Left kidney (tissue), 2 donors: ENCODE data around the gene TFIP11. TPM values are rescaled to one million over a fixed set of nuclear protein-coding genes. Genes with fewer than 3 reads are reported as not detected.

Experiments
- DNase-seq: peaks from one replicate; pipeline ENCODE4 v3.0.0-alpha.2; 2013
- polyA plus RNA-seq: library from polyadenylated mRNA; unstranded; fragments of 120-200 nt; gene quantifications from one replicate; pipeline ENCODE4 v1.2.1, GENCODE V29; 2013; ENCODE audit not compliant: insufficient read length

The TFIP11 gene
- polyA plus RNA-seq, 1 donor, result 45.6 TPM

GRCh38 chr22:26508148-26508547 lies 4.1 kb downstream of the TFIP11 start:
- DNase-seq, result no peak

- DNase-seq, result no peak
Measured at GRCh38 chr22:26503758-26504157, 8.5 kb downstream of the TFIP11 start.

DNA sequence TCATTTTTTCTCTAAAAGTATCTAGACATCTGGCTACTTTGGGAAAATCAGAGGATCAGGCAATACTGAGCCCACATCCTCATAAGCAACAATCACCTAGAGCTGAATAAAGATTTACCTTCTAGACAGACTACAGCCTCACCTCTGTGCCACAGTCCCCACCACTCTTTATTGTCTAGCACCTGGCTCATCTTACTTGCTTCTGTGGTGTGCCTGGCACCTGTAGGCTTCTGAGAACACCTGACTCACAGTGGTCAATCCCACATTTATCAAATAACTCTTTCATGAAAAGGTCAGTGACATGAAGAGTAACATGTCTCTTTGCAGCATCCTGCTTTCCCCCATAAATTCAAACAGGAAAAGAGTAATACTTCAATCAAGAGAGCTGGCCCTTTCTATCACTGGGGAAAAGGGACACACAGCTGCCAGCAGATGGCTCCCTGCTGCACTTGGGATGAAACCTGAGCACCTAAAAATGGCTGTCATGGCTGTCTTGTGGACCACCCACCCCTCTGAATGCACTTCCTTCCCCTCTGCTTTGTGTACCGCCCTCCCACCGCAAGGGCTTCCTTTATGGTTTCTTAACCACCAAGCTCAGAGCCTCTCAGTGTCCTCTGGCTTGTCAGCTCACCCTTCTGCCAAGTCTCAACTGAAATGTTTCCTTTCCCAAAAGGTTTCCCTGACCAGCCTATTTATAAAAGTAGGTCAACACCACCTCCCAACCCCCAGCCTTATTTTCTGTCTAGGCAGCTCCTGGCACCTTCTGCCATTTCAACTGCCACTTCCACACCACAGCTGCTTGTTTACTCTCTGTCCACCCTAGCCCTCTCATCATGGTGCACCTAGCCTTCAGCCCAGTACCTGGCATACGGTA lies 9.3 kb downstream of the TFIP11 start:
- no peak for DNase-seq

GRCh38 chr22:26501996-26502395 lies 10.3 kb downstream of the TFIP11 start:
- DNase-seq, result no peak

DNA sequence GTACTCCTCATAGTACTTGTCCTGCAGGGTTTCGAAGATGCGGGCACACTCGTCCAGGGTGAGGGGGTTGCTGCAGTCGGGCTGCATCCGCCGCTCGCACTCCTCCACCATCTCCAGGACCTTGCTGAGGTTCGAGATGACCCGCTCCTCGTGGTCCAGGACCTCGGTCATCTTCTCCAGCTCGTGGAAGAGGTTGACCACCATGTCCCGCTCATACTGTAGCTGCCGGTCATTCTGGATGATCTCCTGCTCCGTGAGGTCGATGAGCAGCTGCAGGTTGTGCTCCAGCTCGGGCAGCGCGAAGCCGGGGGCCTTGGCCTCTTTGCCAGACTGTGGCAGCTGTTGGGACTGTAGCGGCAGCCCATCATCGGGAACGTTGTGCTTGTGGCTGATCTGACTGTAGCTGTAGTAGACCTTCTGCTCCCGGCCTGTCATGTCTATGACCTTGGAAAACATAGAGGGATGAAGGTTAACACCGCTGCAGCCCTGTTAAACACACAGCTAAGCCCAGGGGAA lies 13.0 kb downstream of the TFIP11 start:
- DNase-seq, result no peak

GRCh38 chr22:26496456-26496855 lies 15.8 kb downstream of the TFIP11 start:
- no peak for DNase-seq

DNA sequence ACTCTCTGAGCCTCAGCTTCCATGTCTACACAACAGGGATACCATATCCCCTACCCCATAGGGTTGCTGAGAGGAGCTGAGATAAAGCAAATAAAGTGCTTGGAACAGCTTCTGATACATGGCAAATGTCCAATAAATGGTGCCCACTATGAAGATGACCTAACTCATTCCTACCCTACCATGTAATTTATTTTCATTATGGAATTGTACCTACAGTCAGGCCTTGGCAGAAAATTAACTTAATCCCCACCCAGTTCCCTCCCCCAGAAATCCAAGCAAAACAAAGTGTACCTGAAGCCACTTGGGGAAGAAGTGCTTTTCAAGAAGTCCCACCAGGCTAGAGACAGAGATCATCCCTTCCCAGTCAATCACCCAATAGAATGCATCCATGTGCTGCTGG lies 17.8 kb downstream of the TFIP11 start:
- DNase-seq, result no peak

- no peak for DNase-seq
Measured at GRCh38 chr22:26492220-26492619, 20.1 kb downstream of the TFIP11 start.

- no peak for DNase-seq
Measured at GRCh38 chr22:26489447-26490036, 22.7 kb downstream of the TFIP11 start.

DNA sequence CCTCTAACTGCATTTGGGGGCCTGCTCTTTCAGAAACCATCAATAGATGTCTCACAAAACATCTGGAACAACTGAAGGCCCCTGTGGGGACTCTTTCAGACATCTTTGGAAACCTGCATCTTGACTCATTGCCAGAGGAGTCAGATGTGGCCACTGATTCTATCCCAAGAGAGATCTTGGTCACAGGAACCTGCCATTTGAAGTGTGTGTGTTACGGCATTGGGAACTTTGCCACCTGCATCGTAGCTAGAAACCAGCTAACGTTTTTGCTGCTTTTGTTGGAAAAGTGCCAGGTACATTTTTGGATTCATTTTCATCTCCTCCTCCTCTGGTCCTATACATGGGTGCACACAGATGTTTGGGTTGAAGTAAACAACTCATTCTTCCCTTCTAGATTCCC lies 24.3 kb downstream of the TFIP11 start:
- DNase-seq, result no peak

- no peak for DNase-seq
Measured at GRCh38 chr22:26486394-26486793, 25.9 kb downstream of the TFIP11 start.

DNA sequence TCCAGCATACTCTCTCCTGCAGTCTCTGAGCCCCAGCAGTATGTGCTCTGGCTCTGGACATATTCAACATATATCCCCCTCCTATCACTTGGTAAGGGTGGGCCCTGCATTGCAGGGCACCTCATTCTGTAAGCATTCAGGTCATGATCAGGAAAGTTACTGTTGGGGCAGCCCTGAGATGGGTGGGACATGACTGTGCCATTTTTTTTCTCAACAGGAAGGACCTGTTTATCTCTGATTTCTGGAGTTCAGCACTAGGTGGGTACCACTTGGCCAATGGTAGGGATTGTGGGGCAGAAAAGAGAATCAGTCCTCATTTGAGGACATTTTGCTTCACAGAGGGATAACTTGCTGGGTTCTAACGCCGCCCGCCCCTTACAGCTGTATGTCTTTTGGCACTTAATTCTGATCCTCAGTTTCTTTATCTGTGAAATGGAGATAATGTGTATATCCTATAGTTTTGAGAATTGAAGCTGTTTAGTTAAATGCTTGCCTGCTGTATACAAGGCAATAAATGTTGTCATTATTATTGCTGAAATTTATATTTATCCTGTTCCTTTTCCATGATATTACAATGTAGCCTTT lies 26.4 kb downstream of the TFIP11 start:
- DNase-seq, result no peak

GRCh38 chr22:26485013-26485412 lies 27.3 kb downstream of the TFIP11 start:
- DNase-seq, result no peak

DNA sequence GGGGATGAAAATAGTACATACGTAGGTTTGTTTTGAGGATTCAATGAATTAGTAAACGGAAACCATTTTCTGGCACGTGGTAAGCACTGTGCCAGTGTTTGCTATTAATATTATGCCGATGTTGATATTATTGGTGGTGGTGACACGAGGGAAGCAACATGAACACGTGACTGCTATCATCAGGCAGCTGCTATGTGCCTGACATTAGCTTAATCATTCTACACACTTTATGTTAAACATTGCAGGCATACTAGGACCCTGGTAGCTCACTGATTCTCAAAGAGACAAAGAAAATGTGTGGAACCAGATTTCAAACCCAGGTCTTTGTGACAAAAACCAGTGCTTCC lies 27.9 kb downstream of the TFIP11 start:
- DNase-seq, result no peak

DNA sequence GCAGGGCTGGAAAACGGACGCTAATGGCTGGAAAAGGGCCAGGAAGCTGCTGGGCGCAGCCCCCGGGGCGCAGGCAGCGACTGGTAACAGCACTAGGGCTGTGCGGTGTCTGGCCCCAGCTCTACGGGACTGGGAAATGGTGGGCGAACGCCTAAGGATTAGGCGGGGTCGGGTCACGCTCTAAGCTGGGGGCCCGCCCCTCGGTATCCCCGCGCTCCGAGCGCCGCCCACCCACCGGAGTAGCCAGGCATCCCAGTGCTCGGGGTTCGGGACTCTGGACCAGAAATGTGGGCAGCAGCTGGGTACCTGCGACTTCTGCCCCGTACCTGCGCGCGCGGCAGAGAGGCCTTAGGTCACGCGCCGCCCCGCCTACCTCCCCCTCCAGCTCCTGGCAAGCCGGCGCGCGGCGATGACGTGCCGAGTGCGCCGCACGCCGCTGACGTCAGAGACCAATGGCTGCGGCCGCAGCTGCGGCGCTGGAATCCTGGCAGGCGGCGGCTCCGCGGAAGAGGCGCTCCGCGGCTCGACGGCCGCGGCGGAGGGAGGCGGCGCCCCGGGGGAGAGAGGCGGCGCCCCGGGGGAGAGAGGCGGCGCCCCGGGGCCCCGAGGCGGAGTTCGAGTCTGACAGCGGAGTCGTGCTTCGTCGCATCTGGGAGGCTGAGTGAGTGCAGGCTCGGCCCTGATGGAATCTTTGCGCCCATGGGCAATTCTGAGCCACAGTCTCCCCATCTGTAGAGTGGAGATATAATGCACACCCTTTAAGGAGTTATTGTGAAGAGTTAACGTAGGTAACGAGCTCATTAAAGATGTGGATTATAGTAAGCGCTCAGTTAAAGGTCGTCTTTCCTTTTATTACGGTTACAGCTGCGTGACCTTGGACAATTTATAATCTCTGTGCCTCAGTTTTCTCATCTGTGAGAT lies 28.6 kb downstream of the TFIP11 start, which contains the start of the genes HPS4 and SRRD:
Gene HPS4, minus strand, starts transcription at position 345 of the 921 bp plus-strand sequence. CDS start 2,021 bp downstream, outside the sequence.
Gene SRRD, plus strand, starts transcription at position 439 of the 921 bp plus-strand sequence. Its CDS starts 14 bp downstream, at position 453.
- DNase-seq, result peak; percentile 92

- peak; percentile 25 for DNase-seq
Measured at GRCh38 chr22:26483043-26483438, 29.2 kb downstream of the TFIP11 start.

GRCh38 chr22:26482161-26482560 lies 30.1 kb downstream of the TFIP11 start:
- DNase-seq, result no peak

DNA sequence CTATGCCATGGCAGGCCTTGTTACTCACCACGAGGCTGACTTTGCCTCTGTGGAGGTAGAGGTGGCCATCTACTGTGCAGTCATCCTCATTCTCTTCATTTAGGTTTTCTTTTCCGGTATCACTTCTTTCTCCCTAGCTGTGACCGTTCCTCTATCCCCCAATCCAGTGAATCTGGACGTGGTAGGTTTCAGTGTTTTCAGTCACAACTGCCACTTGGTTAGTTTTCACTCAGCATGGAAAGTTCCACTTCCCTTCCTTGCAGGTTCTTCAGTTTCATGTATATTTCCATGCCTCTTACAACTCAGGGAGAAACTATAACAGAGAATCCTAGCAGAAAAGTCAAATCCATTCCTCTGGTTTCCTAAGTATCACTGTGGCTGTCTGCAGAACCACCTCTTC lies 30.6 kb downstream of the TFIP11 start:
- no peak for DNase-seq

GRCh38 chr22:26481112-26481693 lies 31.1 kb downstream of the TFIP11 start:
- DNase-seq, result no peak

DNA sequence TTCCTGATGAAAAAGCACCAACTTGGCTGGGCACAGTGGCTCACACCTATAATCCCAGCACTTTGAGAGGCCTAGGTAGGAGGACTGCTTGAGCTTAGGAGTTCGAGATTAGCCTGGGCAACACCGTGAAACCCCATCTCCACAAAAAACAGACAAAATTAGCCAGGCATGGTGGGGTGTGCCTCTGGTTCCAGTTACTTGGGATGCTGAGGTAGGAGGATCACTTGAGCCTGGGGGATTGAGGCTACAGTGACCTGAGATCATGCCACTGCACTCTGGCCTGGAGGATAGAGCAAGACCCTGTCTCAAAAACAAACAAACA lies 31.7 kb downstream of the TFIP11 start:
- no peak for DNase-seq

DNA sequence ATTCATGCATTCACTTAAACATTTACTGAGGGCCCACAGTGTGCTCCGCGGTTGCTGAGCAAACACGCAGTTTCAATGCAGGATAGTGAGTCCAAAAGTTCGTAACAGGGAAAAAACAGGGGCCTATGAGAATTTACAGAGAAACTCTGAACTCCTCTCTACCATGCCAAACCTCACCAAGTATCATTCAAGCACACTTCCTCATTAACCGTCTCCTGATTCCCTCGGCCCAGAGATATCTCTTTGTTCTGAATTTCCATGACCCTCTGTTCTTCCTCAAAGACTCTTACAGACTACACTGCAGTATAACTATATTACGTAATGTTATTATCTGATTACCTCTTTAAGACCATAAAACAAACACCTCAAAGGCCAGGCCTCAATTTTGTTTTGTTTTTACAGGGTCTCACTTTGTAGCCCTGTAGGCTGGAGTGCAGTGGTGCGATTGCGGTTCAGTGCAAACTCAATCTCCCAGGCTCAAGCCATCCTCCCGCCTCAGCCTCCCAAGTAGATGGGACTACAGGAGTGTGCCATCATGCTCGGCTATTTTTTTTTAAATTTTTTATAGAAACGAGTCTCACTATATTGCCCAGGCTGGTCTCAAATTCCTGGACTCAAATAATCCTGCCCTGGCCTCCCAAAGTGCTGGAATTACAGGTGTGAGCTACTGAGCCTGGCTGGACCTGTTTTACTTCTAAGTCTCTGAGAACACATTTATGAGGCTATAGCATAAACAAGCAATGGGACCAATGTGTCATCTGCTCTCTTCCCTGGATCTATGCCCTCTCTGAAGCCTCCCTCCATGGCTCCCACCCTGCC lies 32.3 kb downstream of the TFIP11 start:
- no peak for DNase-seq
